Heart right ventricle (tissue), 16 donors: ENCODE data around the gene PAPPA. TPM values are rescaled to one million over a fixed set of nuclear protein-coding genes. Genes with fewer than 3 reads are reported as not detected.

Experiments used
- ATAC-seq, 8 donors: fragments of 200-7000 bp; cut with Tn5 transposase; one replicate each; pipeline ENCODE4 v1.9.1; 2020; ENCODE audit warnings: mild to moderate bottlenecking in 8 of 8, moderate library complexity in 8 of 8, moderate number of reproducible peaks in 1 of 8
- DNase-seq, 2 donors: peaks; one replicate each; pipeline ENCODE4 v3.0.0-alpha.2; 2020
- H3K27ac ChIP-seq, 10 donors: fragments of 200-600 bp; sonication (generic) in 2 of 10; one replicate each; pipeline versions ENCODE4 v1.5.0 to v1.8.0; 2020 to 2022; ENCODE audit warnings: mild to moderate bottlenecking in 3 of 10
- H3K27me3 ChIP-seq, 7 donors: fragments of 200-600 bp; one replicate each; pipeline ENCODE4 v1.8.0; 2021 to 2022; ENCODE audit warnings: mild to moderate bottlenecking in 2 of 7
- H3K36me3 ChIP-seq, 9 donors: fragments of 200-600 bp; sonication (generic) in 1 of 9; one replicate each; pipeline versions ENCODE4 v1.5.0 to v1.8.0; 2020 to 2022; ENCODE audit warnings: mild to moderate bottlenecking in 2 of 9
- H3K4me1 ChIP-seq, 9 donors: fragments of 200-600 bp; sonication (generic) in 1 of 9; one replicate each; pipeline versions ENCODE4 v1.5.0 to v1.8.0; 2020 to 2022; ENCODE audit warnings: mild to moderate bottlenecking in 4 of 9
- H3K4me3 ChIP-seq, 10 donors: fragments of 200-600 bp; sonication (generic) in 2 of 10; one replicate each; pipeline versions ENCODE4 v1.5.0 to v1.8.0; 2020 to 2022; ENCODE audit warnings: mild to moderate bottlenecking in 7 of 10, moderate library complexity in 2 of 10
- H3K9me3 ChIP-seq, 11 donors: fragments of 200-600 bp in 10 of 11; sonication (generic) in 2 of 11; one replicate each; pipeline versions ENCODE4 v1.5.0 to v1.8.0; 2013 to 2022; ENCODE audit warnings: mild to moderate bottlenecking in 2 of 11, control low read depth in 1 of 11, moderate library complexity in 1 of 11
- WGBS, 2 donors: extraction: QIAGEN DNeasy Blood & Tissue Kit; methylation state at CpG; one replicate each; pipeline ENCODE4 v1.1.7; 2013; ENCODE audit warnings: inconsistent platforms in 1 of 2; 5-methylcytosine and 5-hydroxymethylcytosine counted together
- intact Hi-C, 10 donors: fragments of 100-400 bp; cut with DNase I; formaldehyde crosslinking; loops; one replicate each; pipeline versions ENCODE4 v1.11.1 to v1.14.2; 2022
- polyA plus RNA-seq, 2 donors: library from polyadenylated mRNA; stranded (reverse); fragments of 200-250 nt; gene quantifications; one replicate each; pipeline ENCODE4 v1.2.3, GENCODE V29; 2013
- total RNA-seq, 10 donors: library from RNA; stranded (reverse); fragmentation: NEBNext Ultra II Directional in 3 of 10; extraction: Animal tissue kit (Norgen Biotek cat#: 25700) in 3 of 10; gene quantifications; one replicate each; pipeline versions ENCODE4 v1.2.1 to v1.2.4, GENCODE V29; 2021 to 2023
- TF ChIP-seq, protein P1 (sequence below), 9 donors: fragments of 200-600 bp; sonication (generic) in 2 of 9; IDR thresholded peaks; one replicate each; pipeline versions ENCODE4 v1.5.0 to v1.8.0; 2021 to 2022; ENCODE audit warnings: antibody characterized with exemption in 9 of 9, mild to moderate bottlenecking in 5 of 9, moderate library complexity in 1 of 9
- donor health status: Arrhythmogenic right ventricular cardiomyopathy.
- donor health status: ischemic (EF 13 %, LVEDD 7.1; RV severe dilation, severe dysfunction).
- donor health status: healthy with polysubstance abuse.
- donor health status: DM: no; HTN: yes; CAD: no.
- donor health status: DM: no; HTN: no; CAD: no.
- donor health status: ischemic (EF 25% LVEDD 6.9; RV normal size, moderate dysfunction).
- donor health status: ischemic (EF 25% LVEDD 5.7; RV mildly dilated, moderate dysfunction).
- donor health status: healthy.
- donor health status: DM: yes; HTN: yes; CAD: no.
- donor health status: Ischemic cardiomyopathy.
- donor health status: ischemic (EF 35%, LVEDD 5.7; RV mildly dilated, moderate dysfunction).
- donor health status: nonischemic (EF 11% LVEDD 7.7; RV severe dilation, severe dysfunction).
- donor health status: DM: yes; HTN: yes; CAD: no.
- donor health status: PGD.
- donor health status: ischemic (EF 29% LVEDD 5.4; RV normal size, mild dysfunction).
- donor health status: nonischemic (EF 23%, LVEDD 6.1; RV moderate dilation, normal function).

PAPPA gene
- total and polyA plus RNA-seq, 12 donors: 0.15 to 3.4 (median 1.2) TPM

DNA sequence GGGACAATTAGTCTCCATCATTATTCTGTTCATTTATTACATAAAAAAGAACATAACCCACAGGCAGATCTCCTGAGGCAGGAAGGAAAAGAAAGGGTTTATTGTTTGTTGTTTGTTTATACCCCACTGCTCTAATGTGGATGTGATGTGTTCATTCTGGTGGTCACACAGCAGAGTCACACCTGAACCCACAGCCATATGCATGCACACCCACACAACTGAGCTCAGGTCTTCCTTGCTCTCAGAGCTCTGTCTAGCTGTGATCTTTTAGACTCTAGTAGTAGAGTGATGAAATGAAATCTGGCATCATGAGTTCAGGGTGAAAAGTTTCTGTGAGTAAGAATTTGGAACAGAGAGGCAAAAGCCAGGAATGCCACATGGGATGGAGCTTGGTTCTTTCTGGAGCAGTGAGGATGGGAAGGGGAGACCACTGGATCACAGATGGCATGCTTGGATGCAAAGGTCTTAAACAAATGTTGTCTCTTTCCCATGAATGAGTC, 227.0 kb downstream of the PAPPA start:
- no peak overlapping the region for H3K27ac ChIP-seq
- H3K4me1 ChIP-seq: peaks cover 0 to 7% (median 0%) of the 10 kb centered on the region in 9 donors
- intact Hi-C loops: no loop called here
- no peak for ATAC-seq
- no peaks in the 10 kb centered on the region for H3K9me3 ChIP-seq
- no peak overlapping the region for H3K4me3 ChIP-seq
- TF ChIP-seq, protein P1, sequence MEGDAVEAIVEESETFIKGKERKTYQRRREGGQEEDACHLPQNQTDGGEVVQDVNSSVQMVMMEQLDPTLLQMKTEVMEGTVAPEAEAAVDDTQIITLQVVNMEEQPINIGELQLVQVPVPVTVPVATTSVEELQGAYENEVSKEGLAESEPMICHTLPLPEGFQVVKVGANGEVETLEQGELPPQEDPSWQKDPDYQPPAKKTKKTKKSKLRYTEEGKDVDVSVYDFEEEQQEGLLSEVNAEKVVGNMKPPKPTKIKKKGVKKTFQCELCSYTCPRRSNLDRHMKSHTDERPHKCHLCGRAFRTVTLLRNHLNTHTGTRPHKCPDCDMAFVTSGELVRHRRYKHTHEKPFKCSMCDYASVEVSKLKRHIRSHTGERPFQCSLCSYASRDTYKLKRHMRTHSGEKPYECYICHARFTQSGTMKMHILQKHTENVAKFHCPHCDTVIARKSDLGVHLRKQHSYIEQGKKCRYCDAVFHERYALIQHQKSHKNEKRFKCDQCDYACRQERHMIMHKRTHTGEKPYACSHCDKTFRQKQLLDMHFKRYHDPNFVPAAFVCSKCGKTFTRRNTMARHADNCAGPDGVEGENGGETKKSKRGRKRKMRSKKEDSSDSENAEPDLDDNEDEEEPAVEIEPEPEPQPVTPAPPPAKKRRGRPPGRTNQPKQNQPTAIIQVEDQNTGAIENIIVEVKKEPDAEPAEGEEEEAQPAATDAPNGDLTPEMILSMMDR (IDR thresholded peaks at IDR 0.05): no peak
- H3K36me3 ChIP-seq: no peaks in the 10 kb centered on the region
- DNase-seq: no peak
- H3K27me3 ChIP-seq: no peaks in the 10 kb centered on the region

DNA sequence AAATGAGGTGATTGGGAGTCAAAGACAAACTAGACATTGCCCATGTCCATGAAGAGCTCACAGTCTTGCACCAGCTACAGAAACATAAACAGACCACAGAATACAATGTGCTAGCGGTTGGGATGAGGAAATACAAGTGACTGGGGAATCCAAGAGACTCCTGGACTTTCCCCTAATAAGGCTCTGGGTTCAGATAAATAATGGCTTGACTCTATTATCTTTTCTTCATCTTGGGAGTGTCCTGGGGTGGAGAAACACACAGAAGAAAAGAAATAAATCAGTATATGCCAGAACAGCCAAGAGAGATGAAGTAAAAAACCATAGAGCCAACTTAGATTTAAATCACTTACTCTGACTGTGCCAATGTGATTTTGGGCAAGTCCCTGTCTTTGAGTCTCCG, 227.8 kb downstream of the PAPPA start:
- DNase-seq (no peak), ATAC-seq (no peak)
- Histone ChIP-seq H3K27me3 (no peaks in the 10 kb centered on the region), H3K4me3 (no peak overlapping the region), H3K4me1 (peaks cover 0 to 7% (median 0%) of the 10 kb centered on the region in 9 donors), H3K36me3 (no peaks in the 10 kb centered on the region), H3K27ac (no peak overlapping the region), H3K9me3 (no peaks in the 10 kb centered on the region)
- TF ChIP-seq, protein P1 (IDR thresholded peaks at IDR 0.05): no peak
- intact Hi-C loops: no loop called here
- WGBS, 2 donors: 88 to 93% methylated on average over 2 of the region's 2 CpGs

DNA sequence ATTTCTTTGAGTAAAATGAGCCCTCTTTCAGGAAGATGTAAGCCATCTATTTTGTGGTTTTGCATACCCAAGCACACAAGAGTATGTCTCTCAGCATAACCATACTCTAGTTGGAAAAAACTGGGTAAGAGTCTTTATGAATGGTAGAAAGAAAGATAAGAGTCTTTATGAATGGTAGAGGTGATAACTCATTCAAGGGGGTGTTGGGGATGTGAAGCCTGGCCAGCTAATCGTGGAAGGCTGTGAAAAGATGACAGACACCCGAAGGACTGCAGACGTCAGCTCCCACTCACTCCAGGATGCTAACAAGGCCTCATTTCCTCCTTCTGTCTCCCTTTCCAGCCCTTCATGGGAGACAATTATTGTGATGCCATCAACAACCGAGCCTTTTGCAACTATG, 228.5 kb downstream of the PAPPA start:
- ATAC-seq (no peak), DNase-seq (no peak)
- no peaks in the 10 kb centered on the region for H3K9me3 ChIP-seq
- H3K27me3 ChIP-seq: no peaks in the 10 kb centered on the region
- H3K4me3 ChIP-seq: no peak overlapping the region
- H3K27ac ChIP-seq: no peak overlapping the region
- intact Hi-C loops: no loop called here
- peaks cover 0 to 7% (median 0%) of the 10 kb centered on the region in 9 donors for H3K4me1 ChIP-seq
- H3K36me3 ChIP-seq: no peaks in the 10 kb centered on the region
- TF ChIP-seq, protein P1 (IDR thresholded peaks at IDR 0.05): no peak
- WGBS, 2 donors: 47 to 54% methylated on average over 4 of the region's 4 CpGs

DNA sequence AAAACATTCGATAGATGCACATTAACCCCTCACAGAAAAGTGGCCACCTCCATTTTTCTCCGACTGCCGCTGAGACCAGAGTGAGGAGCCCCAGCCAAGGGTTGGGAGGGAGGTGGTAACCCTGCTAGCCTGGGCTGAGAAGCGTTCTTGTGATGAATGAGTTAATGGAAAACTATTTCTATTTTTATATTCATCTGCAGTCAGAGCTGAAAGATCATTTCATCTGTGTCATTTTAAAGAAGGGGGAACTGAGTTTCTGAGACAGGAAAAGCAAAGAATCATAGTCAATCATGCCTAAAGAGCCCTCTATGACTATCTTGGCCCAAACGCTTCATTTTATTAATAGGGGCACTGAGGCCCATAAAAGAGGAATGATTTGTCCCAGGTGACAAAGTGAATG, 229.5 kb downstream of the PAPPA start:
- H3K4me1 ChIP-seq: peaks cover 0 to 7% (median 0%) of the 10 kb centered on the region in 9 donors
- no peaks in the 10 kb centered on the region for H3K36me3 ChIP-seq
- 63 to 64% methylated on average over 5 of the region's 5 CpGs for WGBS, 2 donors
- no peak overlapping the region for H3K27ac ChIP-seq
- no peak for ATAC-seq
- no peak overlapping the region for H3K4me3 ChIP-seq
- no peaks in the 10 kb centered on the region for H3K9me3 ChIP-seq
- intact Hi-C loops: no loop called here
- TF ChIP-seq, protein P1 (IDR thresholded peaks at IDR 0.05): no peak
- DNase-seq: no peak
- H3K27me3 ChIP-seq: no peaks in the 10 kb centered on the region
